C1 segment of cervical spinal cord (tissue), 14 donors: Measurements from ENCODE around the gene UMAD1.
A peak's percentile ranks its signal among the peaks of the same experiment; 100 is the strongest.

Experiments used
- DNase-seq, 14 donors: peaks; one replicate each; lab custom pipeline; 2025; lab: John Stamatoyannopoulos, UW

The UMAD1 gene

DNA sequence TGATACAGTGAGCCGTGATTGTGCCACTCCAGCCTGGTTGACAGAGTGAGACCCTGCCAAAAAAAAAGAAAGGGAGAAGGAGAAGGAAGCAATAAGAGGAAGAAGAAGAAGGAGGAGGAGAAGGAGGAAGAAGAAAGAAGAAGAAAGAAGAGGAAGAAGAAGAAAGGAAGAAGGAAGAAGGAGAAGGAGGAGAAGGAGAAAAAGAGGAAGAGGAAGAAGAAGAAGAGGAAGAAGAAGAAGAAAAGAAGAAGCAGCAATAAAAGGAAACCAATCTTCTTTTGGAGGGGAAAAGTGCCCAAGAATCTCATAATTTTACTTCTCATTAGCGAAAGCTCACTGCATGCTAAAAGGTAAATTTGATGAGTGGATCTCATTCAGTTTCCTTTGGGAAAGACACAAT lies 242.3 kb downstream of the UMAD1 start:
- DNase-seq, result no peak

DNA sequence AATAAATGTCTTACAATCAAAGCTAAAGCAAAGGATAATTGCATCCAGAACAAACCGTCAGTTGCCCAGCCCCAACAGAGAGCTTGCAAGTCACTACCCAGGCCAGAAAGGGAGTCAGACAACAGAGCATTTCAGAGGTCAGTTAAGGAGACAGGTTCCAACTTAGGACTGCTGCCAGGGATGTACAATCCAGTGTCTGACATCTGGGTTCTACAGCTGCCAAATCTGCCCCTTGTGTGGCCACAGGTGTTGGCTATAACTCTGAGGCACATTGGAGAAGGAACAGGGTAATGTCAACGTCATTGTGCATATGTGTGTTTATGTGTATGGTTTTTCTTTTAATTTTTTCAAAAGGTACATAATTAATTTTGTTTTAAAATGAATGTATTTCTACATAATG lies 242.8 kb downstream of the UMAD1 start:
- no peak for DNase-seq

DNA sequence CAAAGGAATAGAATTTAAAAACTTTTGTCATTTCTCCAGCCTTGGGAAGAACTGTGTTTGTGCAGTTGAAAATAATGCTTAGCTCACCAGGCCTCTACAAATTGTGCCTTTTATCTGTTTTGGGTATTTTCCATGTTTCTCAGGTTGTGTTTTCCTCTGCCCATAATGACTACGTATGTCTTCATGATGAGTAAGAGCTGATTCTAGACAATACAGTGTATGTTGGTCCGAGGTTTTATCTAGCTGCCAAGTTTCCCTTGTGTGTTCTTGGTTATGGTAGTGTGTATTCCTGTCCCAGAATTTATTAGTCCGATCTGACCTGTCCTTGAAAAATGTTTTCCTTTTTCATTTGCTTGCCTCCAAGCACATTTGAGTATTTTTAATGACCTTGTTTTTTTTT lies 244.3 kb downstream of the UMAD1 start:
- DNase-seq, result no peak

DNA sequence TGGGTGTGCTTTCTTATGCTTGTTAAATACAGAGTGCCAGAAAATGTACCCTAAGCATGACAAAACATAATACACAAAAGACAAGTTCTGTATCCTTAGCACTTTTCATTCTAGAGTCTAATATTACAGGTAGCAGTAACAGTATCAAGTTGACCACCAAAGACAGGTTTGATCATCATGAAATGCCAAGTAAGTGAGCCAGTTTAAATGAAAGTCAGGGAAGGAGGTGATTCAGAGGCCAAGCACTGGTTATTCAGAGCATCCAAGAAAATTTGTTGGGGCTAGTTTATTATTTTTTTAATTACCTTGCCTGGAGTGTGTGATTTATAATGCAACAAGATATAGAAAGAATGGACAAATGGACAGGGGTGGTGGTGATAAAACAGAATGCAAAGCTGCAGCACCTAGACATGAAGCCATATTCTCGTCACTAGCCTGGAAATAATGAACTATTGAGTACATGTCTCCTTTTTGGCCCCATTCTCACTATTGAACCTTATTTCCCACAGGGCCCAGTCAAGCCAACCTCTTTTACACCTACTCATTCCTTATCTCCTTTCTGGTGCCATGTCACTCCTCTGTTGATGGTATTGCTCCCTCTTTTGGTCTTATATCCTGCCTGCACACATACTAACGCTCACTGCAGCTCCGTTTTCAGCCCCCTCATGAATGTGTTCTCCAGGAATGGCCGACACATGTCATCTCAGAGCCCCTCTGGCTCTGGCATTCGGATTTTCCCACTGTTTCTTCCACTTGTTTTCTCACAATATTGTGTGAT lies 249.4 kb downstream of the UMAD1 start:
- DNase-seq, result no peak

DNA sequence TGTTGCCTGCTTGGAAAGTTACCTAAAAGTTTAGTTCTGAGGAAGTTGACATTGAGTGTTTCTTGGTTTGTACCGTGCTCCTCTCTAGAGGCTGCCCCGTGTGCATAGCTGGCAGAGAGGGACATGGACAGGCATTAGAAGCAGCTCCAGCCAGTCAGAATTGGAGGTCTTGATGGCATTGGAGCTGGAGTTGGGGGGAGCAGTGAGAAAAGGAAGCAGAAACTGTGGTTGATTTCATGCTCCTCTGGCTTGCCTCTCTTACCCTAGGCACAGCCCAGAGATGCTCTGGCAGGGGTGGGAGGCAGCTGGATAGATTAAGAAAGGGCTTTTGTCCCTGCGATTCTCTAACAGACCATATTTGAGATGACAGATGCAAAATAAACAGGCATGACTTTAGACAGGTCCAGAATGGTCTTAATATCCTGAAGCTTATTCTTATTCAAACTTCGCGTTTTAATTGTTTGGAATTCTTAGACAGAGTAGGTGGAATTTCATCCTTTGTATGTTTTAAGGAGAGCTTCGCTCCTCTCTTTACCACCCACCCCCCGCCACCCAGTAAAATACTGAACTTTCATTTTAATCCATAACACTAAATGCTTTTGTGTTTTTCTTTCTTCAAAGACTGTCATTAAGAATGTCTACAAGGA lies 254.6 kb downstream of the UMAD1 start:
- peak in 6 of 14 donors; percentile 2 to 15 (median 5) for DNase-seq

DNA sequence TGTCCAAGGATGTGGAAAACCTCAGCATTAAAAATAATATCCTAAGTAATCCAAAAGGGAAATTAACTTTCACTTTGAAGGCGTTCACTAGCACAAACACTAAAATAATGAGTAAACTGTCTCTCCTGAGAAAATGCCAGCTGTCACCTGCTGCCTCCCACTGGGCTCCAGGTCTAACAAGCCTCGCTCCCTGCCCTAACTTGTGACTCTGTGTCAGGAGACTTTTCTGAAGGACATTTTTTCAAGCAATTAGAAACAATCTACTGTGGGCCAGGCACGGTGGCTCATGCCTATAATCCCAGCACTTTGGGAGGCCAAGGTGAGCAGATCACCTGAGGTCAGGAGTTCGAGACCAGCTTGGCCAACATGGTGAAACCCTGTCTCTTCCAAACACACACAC lies 255.2 kb downstream of the UMAD1 start:
- DNase-seq, result no peak

DNA sequence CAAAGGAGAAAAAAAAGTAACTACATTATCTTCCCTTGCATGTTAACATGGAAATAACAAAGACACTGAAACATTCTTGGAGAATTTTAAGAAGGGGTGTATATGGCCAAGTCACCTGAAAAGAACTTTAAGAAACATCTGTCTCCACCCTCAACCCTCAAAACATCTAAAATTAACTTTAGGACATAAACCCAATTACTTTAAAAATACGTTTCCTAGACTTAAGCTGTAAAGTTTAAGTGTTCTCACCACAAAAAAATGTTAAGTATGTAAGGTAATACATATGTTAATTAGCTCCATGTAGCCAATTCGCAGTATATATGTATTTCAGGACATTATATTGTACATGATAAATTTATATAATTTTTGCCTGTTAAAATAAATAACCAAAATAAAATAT lies 257.0 kb downstream of the UMAD1 start:
- DNase-seq, result no peak

DNA sequence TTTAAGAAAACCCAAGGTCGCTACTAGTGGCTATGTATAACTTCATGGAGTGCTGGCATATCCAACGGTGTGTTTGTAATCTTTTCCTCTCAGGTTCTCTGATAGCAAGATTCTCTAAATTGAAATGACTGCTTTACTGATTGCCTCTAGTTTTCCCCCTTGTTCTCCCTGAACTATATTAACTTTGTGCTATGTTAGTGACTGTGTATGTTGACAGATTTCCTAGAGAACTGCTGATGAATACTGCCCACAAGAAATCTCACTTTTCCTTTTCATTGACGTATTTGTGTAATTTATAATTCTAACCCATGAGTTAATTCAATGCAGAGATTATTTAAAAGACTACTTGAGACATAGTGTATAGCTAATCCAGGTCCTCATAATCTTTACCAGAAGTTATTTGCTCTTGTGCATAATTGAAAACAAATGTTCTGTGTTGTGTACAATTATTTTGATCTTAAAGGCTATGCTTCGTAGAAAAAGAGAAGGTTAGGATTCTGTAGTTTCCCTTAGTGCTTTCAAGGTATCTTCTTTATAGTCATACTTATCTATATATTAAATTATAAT lies 257.5 kb downstream of the UMAD1 start:
- DNase-seq, result no peak

DNA sequence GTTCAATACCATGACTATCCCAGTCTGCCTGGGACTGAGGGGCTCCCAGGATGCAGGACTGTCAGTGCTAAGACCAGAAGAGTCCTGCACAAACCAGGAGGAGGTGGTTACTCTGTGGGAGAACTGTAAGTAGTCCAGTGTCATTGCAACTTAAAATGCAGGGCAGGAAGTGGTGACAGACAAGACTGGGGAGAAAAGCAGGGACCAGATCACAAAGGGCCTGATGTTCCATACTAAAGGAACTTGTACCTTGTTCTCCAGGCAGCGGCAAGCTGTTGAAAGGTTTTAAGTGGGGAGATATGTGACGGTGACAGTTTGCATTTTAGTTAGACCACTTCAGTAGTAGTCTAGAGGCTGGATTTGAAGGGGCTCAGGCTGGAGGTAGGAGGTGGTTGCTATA lies 262.3 kb downstream of the UMAD1 start:
- DNase-seq, result no peak

DNA sequence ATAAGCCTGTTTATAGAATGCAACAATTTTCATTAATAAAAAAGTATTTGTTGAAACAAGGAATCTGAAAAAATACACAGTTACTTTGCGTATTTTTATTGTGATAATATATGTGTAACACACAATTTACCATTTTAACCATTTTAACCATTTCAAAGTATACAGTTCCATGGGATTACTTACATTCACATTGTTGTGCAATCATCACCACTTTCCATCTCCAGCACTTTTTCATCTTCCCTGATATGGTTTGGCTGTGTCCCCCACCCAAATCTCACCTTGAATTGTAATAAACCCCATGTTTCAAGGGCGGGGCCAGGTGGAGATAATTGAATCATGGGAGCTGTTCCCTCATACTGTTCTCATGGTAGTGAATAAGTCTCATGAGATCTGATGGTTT lies 266.8 kb downstream of the UMAD1 start:
- no peak for DNase-seq

DNA sequence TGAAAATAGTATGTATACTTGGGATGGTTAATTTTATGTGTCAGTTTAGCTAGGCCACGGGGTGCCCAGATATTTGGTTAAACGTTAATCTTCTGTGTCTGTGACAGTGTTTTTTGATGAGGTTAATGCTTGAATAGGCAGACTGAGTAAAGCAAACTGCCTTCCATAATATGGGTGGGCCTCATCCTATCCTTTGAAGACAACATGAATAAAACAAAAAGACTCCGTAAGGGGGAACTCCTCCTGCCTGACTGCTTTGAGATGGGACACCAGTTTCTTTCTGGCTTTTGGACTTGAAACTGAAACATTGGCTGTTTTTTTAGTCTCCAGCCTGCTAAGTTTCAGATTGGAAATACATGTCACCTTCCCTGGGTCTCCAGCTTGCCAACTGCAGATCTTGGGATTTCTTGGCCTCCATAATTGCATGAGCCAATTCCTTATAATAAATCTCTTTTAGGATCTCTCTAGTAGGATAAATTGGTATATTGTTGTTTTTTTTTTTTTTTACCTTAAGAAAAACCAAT lies 268.1 kb downstream of the UMAD1 start:
- DNase-seq, result no peak

DNA sequence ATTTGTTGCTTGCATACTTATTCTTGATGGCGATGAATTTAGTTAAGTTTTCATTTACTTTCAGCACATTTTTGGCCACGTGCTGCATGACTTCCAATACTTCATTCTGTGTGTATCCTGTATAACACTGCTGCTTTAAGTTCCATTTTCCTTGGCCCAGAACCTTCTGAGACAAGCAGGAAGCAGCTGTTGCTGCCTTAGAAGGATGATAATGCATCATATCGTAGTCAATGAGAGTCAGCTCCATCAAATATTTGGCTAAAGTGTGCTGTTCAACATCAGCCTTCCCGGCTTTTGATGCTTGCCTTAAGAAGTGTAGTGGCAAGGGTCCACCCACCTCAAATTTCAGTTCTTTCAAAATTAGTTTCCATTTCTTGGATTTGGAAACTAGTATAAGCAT lies 268.8 kb downstream of the UMAD1 start:
- no peak for DNase-seq

DNA sequence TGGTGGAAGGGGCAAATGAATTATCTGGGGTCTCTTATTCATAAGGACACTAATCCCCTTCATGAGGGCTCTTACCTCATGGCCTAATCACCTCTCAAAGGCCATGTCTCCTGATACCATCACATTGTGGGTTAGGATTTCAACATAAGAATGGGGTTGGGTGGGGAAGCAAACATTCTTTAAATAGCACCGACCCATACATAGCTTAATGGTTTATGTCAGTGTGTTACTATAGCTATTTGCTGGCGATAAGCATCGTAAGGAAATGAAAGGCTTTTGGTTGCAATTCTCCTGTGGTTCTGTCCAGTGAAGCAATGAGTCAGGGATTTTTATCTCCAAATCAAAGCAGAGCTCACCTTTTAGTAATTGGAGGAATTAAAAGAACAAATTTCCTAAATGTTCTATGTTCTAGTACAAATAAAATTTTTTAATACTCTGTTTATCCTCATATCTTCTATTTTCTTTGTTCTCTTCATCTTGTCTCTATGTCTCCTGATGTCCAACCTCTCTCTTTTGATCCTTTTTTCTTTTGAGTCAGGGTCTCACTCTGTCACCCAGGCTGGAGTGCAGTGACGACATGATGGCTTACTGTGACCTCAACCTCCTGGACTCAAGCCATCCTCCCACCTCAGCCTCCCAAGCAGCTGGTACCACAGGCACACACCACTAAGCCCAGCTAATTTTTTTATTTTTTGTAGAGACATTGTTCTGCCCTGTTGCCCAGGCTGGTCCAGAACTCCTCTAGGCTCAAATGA lies 271.0 kb downstream of the UMAD1 start:
- no peak for DNase-seq

DNA sequence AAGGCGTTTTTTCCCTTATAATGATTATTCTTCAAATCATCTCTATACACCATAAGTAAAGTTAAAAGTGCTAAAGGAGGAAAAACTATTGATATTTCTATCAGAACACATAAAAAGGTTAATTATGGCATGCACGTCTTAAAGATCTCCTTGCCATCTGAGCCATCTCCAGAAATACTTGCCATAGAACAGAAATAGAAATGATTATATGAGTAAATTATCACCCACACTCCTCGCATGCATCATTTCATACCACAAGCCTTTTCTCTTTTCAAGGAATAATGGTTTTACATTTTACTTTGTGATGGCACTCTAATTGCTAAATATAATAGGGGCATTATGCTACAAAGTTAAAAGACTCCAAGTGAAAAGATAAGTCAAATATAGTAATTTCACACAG lies 272.4 kb downstream of the UMAD1 start:
- no peak for DNase-seq

DNA sequence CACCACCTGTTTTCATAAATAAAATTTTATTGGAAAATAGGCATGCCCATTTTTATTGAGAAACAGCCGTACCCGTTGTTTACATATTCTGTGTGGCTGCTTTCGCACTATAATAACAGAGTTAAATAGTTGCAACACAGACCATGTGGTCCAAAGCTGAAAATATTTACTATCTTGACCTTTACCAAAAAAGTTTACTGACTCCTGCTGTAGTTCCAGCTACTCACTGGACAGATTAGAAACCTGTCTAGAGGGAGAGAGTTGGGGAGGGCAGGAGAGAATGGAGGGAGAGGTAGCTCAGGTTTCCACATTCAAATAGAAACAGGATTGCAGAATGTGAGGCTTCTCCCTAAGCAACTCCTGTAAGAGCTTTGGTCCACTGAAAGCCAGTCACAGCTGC lies 273.0 kb downstream of the UMAD1 start:
- DNase-seq, result no peak

DNA sequence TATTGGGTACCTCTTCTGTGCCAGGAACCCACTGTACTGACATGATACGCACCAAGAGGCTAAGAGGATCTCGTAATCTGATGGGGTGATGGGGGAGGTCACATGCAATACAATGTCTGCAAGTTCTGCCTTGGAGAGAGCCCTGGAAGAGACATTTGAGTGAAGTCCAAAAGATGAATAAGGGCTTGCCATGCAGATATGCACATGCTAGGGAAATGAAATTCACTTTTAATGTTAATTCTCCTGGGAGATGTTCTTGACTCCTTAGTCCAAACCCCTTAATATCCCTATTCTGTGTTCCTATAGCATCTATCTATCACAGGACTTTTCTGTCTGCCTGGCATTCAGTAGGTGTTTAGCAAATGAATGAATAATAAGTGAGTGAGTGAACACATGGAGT lies 274.0 kb downstream of the UMAD1 start:
- no peak for DNase-seq

DNA sequence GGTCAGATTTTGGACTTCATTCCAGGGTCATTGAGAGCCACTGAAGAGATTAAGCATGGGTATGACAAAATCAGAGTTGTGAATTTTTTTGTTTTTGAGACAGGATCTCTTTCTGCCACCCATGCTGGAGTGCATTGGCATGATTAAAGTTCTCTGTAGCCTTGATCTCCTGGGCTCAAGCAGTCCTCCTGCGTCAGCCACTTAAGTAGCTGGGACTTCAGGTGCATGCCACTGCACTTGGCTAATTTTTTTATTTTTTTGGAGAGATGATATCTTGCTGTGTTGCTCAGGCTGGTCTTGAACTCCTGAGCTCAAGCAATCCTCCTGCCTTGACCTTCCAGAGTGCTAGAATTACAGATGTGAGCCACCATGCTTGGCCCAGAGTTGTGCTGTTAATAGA lies 275.5 kb downstream of the UMAD1 start:
- DNase-seq, result no peak

DNA sequence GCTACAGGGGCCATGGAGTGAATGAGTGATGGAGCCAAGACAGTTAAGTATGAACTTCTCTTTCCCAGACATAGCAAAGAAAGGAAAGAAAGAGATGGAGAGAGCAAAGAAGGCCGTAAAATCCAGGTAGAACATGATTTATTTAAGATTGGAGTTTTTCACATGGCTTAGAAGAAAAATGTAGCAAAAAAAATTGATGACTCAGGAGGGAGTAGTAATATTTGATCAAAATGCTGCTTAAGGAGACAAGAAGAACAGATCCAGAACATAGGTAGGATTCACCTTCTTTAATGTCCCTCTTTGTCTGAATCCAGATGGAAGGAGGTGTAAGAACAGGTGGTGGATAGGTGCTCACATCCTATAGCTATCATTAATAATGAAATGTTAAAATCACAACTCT lies 277.0 kb downstream of the UMAD1 start:
- DNase-seq, result no peak

DNA sequence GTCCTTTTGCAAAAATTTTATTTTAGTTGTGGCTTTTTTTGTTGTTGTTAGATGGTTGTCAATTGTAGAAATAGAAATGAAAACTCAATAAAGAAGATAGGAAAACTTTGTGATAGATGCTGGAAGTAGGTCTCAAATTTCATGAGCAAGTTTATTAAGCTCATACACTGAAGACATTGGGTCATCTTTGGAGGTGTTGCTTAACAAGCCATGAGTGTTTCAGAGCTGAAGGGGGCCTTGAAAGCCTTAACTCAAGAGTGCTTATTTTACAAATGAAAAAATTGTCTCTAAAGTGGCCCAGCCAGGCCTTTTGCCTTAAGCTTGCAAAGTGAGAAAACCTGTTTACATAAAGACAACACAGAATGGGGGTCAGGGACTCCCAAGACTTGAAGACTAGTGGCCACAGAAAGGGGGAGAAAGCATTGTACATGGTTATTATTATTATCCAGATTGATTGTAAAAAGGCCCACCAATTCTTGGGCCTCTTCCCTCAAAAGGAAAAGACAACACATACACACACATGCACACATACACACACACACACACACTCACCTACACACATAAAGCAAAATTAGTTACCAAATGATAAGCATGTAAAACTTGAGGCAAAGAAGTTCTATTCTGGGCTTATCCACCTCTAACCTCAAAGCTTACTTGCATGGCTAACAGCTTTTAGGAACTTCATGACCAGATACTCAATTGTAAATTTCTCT lies 278.3 kb downstream of the UMAD1 start:
- no peak for DNase-seq

DNA sequence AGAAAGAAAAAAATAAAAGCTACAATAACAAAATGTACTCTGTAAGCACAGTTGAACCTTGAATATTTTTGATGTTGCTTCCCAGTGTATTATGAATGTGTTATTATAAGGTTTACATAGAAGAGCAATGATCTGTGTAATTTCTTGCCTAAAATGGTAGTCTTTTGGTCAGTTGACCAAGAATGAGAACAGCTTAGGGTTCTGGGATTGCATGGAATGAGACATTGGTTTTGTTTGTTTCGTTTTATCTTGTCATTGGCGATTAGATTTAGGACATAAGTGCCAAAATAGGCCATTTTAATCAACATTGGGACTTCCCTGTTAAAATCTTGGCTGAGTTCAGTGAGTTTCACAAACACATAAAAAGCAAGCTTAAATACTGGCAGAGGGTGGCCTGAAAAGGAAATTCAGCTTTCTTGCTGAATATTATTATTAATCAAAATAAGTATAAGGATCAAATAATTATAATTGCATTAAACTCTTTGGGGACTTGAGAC lies 278.9 kb downstream of the UMAD1 start:
- DNase-seq, result no peak

DNA sequence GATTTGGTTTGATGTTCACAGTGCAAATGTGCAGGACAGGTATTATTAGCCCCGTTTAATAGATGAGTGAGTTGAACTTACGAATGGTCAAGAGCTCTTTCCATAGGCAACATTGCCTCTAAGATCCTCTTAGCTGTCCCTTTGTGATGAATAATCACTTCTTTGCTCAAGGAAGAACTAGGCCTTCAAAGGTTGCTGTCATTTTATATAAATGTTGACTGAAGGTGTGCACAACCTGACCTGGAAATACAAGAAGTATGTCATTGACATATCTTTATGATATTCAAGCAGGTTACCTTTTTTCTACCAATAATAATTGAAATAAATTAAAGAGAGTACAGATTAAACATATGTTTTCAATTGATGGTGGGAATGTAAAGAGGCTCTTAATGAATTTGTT lies 279.5 kb downstream of the UMAD1 start:
- DNase-seq, result no peak
